ENCODE data around the gene IGF1R. TPM values are rescaled to one million over a fixed set of nuclear protein-coding genes. Genes with fewer than 3 reads are reported as not detected.

IGF1R gene
- total RNA-seq, 4 donors from 2014 or later, result 39.3 to 97.4 (median 44.7) TPM

- ATAC-seq (ENCODE audit: low FRiP score) (peak; percentile 58), DNase-seq (ENCODE audit: low spot score) (no peak)
- TF ChIP-seq, protein P1, sequence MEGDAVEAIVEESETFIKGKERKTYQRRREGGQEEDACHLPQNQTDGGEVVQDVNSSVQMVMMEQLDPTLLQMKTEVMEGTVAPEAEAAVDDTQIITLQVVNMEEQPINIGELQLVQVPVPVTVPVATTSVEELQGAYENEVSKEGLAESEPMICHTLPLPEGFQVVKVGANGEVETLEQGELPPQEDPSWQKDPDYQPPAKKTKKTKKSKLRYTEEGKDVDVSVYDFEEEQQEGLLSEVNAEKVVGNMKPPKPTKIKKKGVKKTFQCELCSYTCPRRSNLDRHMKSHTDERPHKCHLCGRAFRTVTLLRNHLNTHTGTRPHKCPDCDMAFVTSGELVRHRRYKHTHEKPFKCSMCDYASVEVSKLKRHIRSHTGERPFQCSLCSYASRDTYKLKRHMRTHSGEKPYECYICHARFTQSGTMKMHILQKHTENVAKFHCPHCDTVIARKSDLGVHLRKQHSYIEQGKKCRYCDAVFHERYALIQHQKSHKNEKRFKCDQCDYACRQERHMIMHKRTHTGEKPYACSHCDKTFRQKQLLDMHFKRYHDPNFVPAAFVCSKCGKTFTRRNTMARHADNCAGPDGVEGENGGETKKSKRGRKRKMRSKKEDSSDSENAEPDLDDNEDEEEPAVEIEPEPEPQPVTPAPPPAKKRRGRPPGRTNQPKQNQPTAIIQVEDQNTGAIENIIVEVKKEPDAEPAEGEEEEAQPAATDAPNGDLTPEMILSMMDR (IDR thresholded peaks at IDR 0.05), result no peak
Observed at GRCh38 chr15:98905963-98906711, 257.8 kb downstream of the IGF1R start.

DNA sequence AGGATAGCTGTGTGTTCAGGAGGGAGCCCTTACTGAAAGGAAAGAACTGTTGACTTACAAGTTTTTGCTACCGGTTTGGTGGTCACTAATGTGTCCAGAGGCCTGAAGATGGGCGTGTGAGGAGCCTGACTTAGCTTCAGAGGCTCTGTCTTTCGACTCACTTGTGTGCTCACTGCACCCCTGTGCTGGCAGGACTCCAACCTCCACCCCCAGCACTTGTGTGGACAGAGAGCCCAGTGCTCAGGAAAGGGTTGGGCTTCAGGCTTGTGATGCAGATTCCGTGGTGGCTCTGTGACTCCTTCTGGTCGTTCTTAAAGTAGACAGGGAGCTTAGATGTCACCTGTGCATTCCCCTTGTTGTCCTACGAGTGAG lies 258.4 kb downstream of the IGF1R start:
- DNase-seq (ENCODE audit: low spot score) (no peak), ATAC-seq (ENCODE audit: low FRiP score) (no peak)
- TF ChIP-seq, protein P1 (IDR thresholded peaks at IDR 0.05), result no peak

DNA sequence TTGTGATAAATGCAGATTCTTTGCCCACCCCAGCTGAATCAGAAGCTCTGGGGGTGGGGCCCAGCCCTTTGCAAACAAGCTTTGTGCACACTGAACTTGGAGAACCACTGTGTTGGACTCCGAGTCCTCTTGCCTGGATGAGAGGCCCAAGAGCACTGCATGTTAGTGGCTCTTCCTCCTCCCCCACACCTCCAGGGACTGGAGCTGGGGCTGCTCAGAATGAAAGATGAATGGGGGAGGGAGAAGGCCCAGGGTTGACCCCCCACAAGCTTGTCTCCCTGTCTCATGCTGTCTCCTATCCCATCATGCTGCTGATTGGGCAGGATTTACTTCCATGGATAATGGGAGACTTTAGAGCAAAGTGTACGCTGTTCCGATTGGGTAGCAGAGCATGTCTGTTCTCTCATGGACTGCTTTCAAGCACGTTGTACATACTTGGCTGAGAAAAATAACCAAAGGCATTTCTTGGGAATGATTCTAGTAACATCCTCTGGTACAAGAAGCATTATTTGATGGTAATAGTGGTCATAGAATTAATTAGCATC lies 259.7 kb downstream of the IGF1R start:
- ATAC-seq (ENCODE audit: low FRiP score) (no peak), DNase-seq (ENCODE audit: low spot score) (no peak)
- TF ChIP-seq, protein P1 (IDR thresholded peaks at IDR 0.05), result no peak

DNA sequence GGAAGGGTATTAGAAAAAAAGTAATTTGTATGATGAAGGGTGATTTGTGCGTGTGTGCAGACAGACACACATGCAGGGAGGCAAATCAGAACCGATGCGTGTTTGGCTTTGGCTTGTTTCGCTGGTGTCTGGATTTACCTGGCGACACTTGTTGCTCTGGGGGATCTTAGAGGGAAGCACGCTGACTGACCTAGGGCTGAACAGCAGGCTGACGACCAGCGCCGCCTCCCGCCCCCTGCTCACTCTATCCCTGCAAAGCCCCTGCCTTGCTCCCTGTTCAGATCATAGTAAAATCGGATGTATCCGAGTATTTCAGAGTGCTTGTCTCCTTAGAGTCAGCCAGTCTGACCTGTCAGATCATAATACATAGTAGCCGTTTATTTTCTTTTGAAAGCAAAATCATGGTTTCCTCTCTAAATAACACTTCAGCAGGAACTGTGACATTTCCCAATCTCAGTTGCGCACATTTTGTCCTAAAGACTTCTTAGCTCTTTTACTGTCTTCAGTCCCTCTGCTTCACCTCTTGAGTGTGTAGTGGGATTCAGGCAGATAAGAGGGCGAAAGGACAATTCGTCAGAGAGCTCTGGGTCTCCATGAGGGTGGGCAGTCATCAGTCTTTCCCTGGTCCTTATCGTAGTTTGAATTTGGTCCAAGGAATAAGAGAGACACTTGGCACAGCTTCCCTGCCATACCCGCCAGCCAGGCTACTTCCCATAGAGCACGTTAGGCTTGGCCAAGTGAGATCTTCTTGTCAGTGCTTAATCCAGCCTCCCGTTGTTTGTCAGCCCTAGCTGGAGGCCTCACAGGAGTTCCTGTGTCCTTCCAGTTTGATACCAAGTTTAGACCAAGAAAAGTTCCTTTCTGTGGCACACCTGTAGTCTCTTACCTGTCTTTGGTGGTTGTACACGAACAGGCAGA lies 261.9 kb downstream of the IGF1R start:
- no peak for DNase-seq (ENCODE audit: low spot score)
- ATAC-seq (ENCODE audit: low FRiP score), result no peak
- TF ChIP-seq, protein P1 (IDR thresholded peaks at IDR 0.05), result no peak

GRCh38 chr15:98914626-98915025 lies 266.3 kb downstream of the IGF1R start:
- TF ChIP-seq, protein P1 (IDR thresholded peaks at IDR 0.05), result no peak
- no peak for DNase-seq (ENCODE audit: low spot score)
- no peak for ATAC-seq (ENCODE audit: low FRiP score)

GRCh38 chr15:98916826-98917225 lies 268.5 kb downstream of the IGF1R start:
- TF ChIP-seq, protein P1 (IDR thresholded peaks at IDR 0.05), result no peak
- ATAC-seq (ENCODE audit: low FRiP score) (no peak), DNase-seq (ENCODE audit: low spot score) (no peak)

Measured in omental fat pad (tissue), 4 donors.